DOHH2 (cell line): Measurements from ENCODE around the gene FAM234B.
A peak's percentile ranks its signal among the peaks of the same experiment; 100 is the strongest.

Experiments
- H3F3A ChIP-seq: fragments of 200-600 bp; sonication (generic), shearing (Covaris generic); 2 replicates; pipeline ENCODE4 v1.6.0; 2016; ENCODE audit warnings: antibody characterized with exemption, mild to moderate bottlenecking; ENCODE audit not compliant: control insufficient read depth, insufficient read depth
- H3K27ac ChIP-seq: fragments of 200-600 bp; sonication (generic); 2 replicates; pipeline ENCODE4 v1.5.1; 2014; ENCODE audit warnings: low read depth, mild to moderate bottlenecking, low read length, moderate library complexity
- H3K27me3 ChIP-seq: fragments of 200-600 bp; sonication (generic); 2 replicates; pipeline ENCODE4 v1.6.1; 2014; ENCODE audit warnings: mild to moderate bottlenecking, low read length, mixed read lengths; ENCODE audit not compliant: control insufficient read depth
- H3K36me3 ChIP-seq: fragments of 200-600 bp; sonication (generic); 2 replicates; pipeline ENCODE4 v1.6.1; 2014; ENCODE audit warnings: mild to moderate bottlenecking, low read length, moderate library complexity, mixed read lengths; ENCODE audit not compliant: control insufficient read depth
- H3K4me1 ChIP-seq: fragments of 200-600 bp; sonication (generic); 2 replicates; pipeline ENCODE4 v1.6.1; 2014; ENCODE audit warnings: mild to moderate bottlenecking, low read length, mixed read lengths; ENCODE audit not compliant: control insufficient read depth
- H3K4me2 ChIP-seq: fragments of 200-600 bp; sonication (generic); 2 replicates; pipeline ENCODE4 v1.6.0; 2014; ENCODE audit warnings: mild to moderate bottlenecking, low read length, moderate library complexity
- H3K4me3 ChIP-seq: fragments of 200-600 bp; sonication (generic); 2 replicates; pipeline ENCODE4 v1.5.1; 2014; ENCODE audit warnings: mild to moderate bottlenecking, low read length, mixed read lengths
- H3K79me2 ChIP-seq: fragments of 200-600 bp; sonication (generic); 2 replicates; pipeline ENCODE4 v1.6.1; 2014; ENCODE audit warnings: mild to moderate bottlenecking, low read length, mixed read lengths; ENCODE audit not compliant: control insufficient read depth
- H3K9me2 ChIP-seq: fragments of 200-600 bp; sonication (generic); replicated peaks from 2 replicates; pipeline ENCODE4 v1.6.1; 2014; ENCODE audit warnings: mild to moderate bottlenecking, low read length, mixed read lengths; ENCODE audit not compliant: control insufficient read depth
- H3K9me3 ChIP-seq: fragments of 200-600 bp; sonication (generic); 2 replicates; pipeline ENCODE4 v1.6.1; 2014; ENCODE audit warnings: antibody characterized with exemption, low read length, mixed read lengths; ENCODE audit not compliant: control insufficient read depth, insufficient read depth
- H4K20me1 ChIP-seq: fragments of 200-600 bp; sonication (generic); 2 replicates; pipeline ENCODE4 v1.6.0; 2014; ENCODE audit warnings: low read depth, mild to moderate bottlenecking, antibody characterized with exemption, low read length, moderate library complexity; ENCODE audit not compliant: control insufficient read depth, insufficient read depth
- CTCF ChIP-seq: fragments of 200-600 bp; sonication (generic); IDR thresholded peaks from one replicate; pipeline ENCODE4 v1.5.1; 2014; ENCODE audit warnings: antibody characterized with exemption, mild to moderate bottlenecking, low read depth, low read length; ENCODE audit not compliant: poor library complexity, severe bottlenecking
- EZH2phosphoT487 ChIP-seq: fragments of 200-600 bp; sonication (generic); IDR thresholded peaks from 2 replicates; pipeline ENCODE4 v1.6.1; 2017; ENCODE audit warnings: borderline replicate concordance, mild to moderate bottlenecking, antibody characterized with exemption, low read length, moderate library complexity, mixed read lengths

Gene FAM234B

GRCh38 chr12:13041224-13041623, 3.0 kb upstream of the FAM234B start:
- Histone ChIP-seq H3K27me3 (peaks cover 11% of the 10 kb centered on the region), H3F3A (no peaks in the 10 kb centered on the region), H3K4me2 (no peak overlapping the region), H3K4me3 (no peak overlapping the region), H3K9me2 (no peaks in the 10 kb centered on the region), H3K27ac (no peak overlapping the region), H3K9me3 (no peaks in the 10 kb centered on the region), H3K36me3 (no peaks in the 10 kb centered on the region), H3K4me1 (peaks cover 12% of the 10 kb centered on the region), H4K20me1 (no peaks in the 10 kb centered on the region), H3K79me2 (no peaks in the 10 kb centered on the region)
- no peak for TF ChIP-seq EZH2phosphoT487

GRCh38 chr12:13042666-13043230, 1.4 kb upstream of the FAM234B start:
- H3K9me3 ChIP-seq: no peaks in the 10 kb centered on the region
- no peaks in the 10 kb centered on the region for H3K36me3 ChIP-seq
- peaks cover 12% of the 10 kb centered on the region for H3K4me1 ChIP-seq
- no peak for TF ChIP-seq CTCF
- no peak for TF ChIP-seq EZH2phosphoT487
- peaks cover 11% of the 10 kb centered on the region for H3K27me3 ChIP-seq
- H3K4me2 ChIP-seq: no peak overlapping the region
- H3K27ac ChIP-seq: no peak overlapping the region
- H3K9me2 ChIP-seq: no peaks in the 10 kb centered on the region
- no peaks in the 10 kb centered on the region for H3F3A ChIP-seq
- no peaks in the 10 kb centered on the region for H3K79me2 ChIP-seq
- H3K4me3 ChIP-seq: no peak overlapping the region
- no peaks in the 10 kb centered on the region for H4K20me1 ChIP-seq

- no peaks in the 10 kb centered on the region for H3K36me3 ChIP-seq
- peaks cover 12% of the 10 kb centered on the region for H3K4me1 ChIP-seq
- no peaks in the 10 kb centered on the region for H3K9me3 ChIP-seq
- no peaks in the 10 kb centered on the region for H4K20me1 ChIP-seq
- H3K4me2 ChIP-seq: peak overlapping the region; percentile 94
- peaks cover 11% of the 10 kb centered on the region for H3K27me3 ChIP-seq
- no peaks in the 10 kb centered on the region for H3K9me2 ChIP-seq
- H3K27ac ChIP-seq: no peak overlapping the region
- peak overlapping the region; percentile 91 for H3K4me3 ChIP-seq
- H3K79me2 ChIP-seq: no peaks in the 10 kb centered on the region
- H3F3A ChIP-seq: no peaks in the 10 kb centered on the region
- TF ChIP-seq CTCF (no peak), EZH2phosphoT487 (no peak)
These were observed 722 bp downstream of the FAM234B start for GRCh38 chr12:13044906-13045299.

GRCh38 chr12:13045816-13046215, 1.6 kb downstream of the FAM234B start:
- Histone ChIP-seq H3K79me2 (no peaks in the 10 kb centered on the region), H3K36me3 (no peaks in the 10 kb centered on the region), H3K9me2 (no peaks in the 10 kb centered on the region), H4K20me1 (no peaks in the 10 kb centered on the region), H3K9me3 (no peaks in the 10 kb centered on the region), H3K27ac (no peak overlapping the region), H3K4me1 (peaks cover 12% of the 10 kb centered on the region), H3K4me2 (no peak overlapping the region), H3K27me3 (peaks cover 8% of the 10 kb centered on the region), H3F3A (no peaks in the 10 kb centered on the region), H3K4me3 (no peak overlapping the region)
- TF ChIP-seq CTCF (no peak), EZH2phosphoT487 (no peak)
